Karpas-422 (cell line): ENCODE results near the gene YEATS2. TPM values are rescaled to one million over a fixed set of nuclear protein-coding genes. Genes with fewer than 3 reads are reported as not detected.
"Not testable (repeated sequence)": the region's sequence is repeated elsewhere in the genome, so short reads cannot be mapped to it uniquely, and the experiment has no call there.

ENCODE experiments used
- DNase-seq: peaks from one replicate; pipeline ENCODE4 v3.0.0-alpha.2; 2015
- H2AFZ ChIP-seq: fragments of 200-600 bp; sonication (generic); 2 replicates; pipeline ENCODE4 v1.6.1; 2014; ENCODE audit warnings: antibody characterized with exemption, low read length, mixed read lengths
- H3K27ac ChIP-seq: fragments of 200-600 bp; sonication (generic); 2 replicates; pipeline ENCODE4 v1.5.1; 2014; ENCODE audit warnings: mild to moderate bottlenecking, low read length, moderate library complexity
- H3K27me3 ChIP-seq: fragments of 200-600 bp; sonication (generic); 2 replicates; pipeline ENCODE4 v1.6.1; 2014; ENCODE audit warnings: low read length, mixed read lengths
- H3K36me3 ChIP-seq: fragments of 200-600 bp; sonication (generic); 2 replicates; pipeline ENCODE4 v1.6.1; 2014; ENCODE audit warnings: low read length, mixed read lengths; ENCODE audit not compliant: insufficient read depth
- H3K4me1 ChIP-seq: fragments of 200-600 bp; sonication (generic); 2 replicates; pipeline ENCODE4 v1.6.1; 2014; ENCODE audit warnings: mild to moderate bottlenecking, low read length, mixed read lengths
- H3K4me2 ChIP-seq: fragments of 200-600 bp; sonication (generic); 2 replicates; pipeline ENCODE4 v1.6.1; 2014; ENCODE audit warnings: low read length, low read depth, mild to moderate bottlenecking; ENCODE audit not compliant: poor library complexity, severe bottlenecking
- H3K4me3 ChIP-seq: fragments of 200-600 bp; sonication (generic); 2 replicates; pipeline ENCODE4 v1.5.1; 2014; ENCODE audit warnings: mild to moderate bottlenecking, antibody characterized with exemption, low read length, mixed read lengths
- H3K79me2 ChIP-seq: fragments of 200-600 bp; sonication (generic); 2 replicates; pipeline ENCODE4 v1.6.1; 2014; ENCODE audit warnings: mild to moderate bottlenecking, low read length, mixed read lengths
- H3K9ac ChIP-seq: fragments of 200-600 bp; sonication (generic); 2 replicates; pipeline ENCODE4 v1.6.0; 2014; ENCODE audit warnings: low read length
- H3K9me2 ChIP-seq: fragments of 200-600 bp; sonication (generic), shearing (Covaris generic); replicated peaks from 2 replicates; pipeline ENCODE4 v1.6.0; 2014; ENCODE audit warnings: mild to moderate bottlenecking, low read length, moderate library complexity; ENCODE audit not compliant: insufficient read depth
- H3K9me3 ChIP-seq: fragments of 300-700, 200-600 bp; sonication (generic); 2 replicates; pipeline ENCODE4 v1.6.1; 2014; ENCODE audit warnings: low read length, mixed read lengths
- H4K20me1 ChIP-seq: fragments of 200-600 bp; sonication (generic); 2 replicates; pipeline ENCODE4 v1.6.1; 2014; ENCODE audit warnings: mild to moderate bottlenecking, antibody characterized with exemption, low read length, low read depth; ENCODE audit not compliant: insufficient read depth
- total RNA-seq: library from RNA; depleted of rRNA; stranded (reverse); fragments of >200 nt; shearing (Covaris generic); gene quantifications from 2 replicates; pipeline ENCODE4 v1.2.3, GENCODE V29; 2014; ENCODE audit warnings: low replicate concordance

Gene YEATS2
- total RNA-seq, 1 experiment from 2014 or later, result 92.8 TPM

GRCh38 chr3:183688874-183689273, 8.7 kb upstream of the YEATS2 start:
- H3K9me2 ChIP-seq, result no peaks in the 10 kb centered on the region
- H3K9me3 ChIP-seq, result no peaks in the 10 kb centered on the region
- no peak for DNase-seq
- no peak overlapping the region for H3K4me2 ChIP-seq
- no peak overlapping the region for H3K9ac ChIP-seq
- no peaks in the 10 kb centered on the region for H4K20me1 ChIP-seq
- no peak overlapping the region for H3K4me3 ChIP-seq
- no peaks in the 10 kb centered on the region for H3K79me2 ChIP-seq
- H3K36me3 ChIP-seq, result no peaks in the 10 kb centered on the region
- no peak overlapping the region for H3K27ac ChIP-seq
- H3K27me3 ChIP-seq, result no peaks in the 10 kb centered on the region
- no peaks in the 10 kb centered on the region for H3K4me1 ChIP-seq
- no peak overlapping the region for H2AFZ ChIP-seq

DNA sequence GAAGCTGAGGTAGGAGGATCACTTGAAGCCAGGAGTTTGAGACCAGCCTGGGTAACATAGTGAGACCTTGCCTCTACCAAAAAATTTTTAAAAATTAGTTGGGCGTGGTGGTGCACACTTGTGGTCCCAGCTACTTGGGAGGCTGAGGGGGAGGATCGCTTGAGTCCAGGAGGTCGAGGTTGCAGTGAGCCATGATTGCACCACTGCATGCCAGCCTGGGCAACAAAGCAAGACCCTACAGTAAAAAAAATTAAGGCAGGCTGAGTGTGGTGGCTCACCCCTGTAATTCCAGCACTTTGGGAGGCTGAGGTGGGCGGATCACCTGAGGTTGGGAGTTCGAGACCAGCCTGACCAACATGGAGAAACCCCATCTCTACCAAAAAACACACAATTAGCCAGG, 8.0 kb upstream of the YEATS2 start:
- not testable (repeated sequence) for H3K9me3 ChIP-seq, H3K27ac ChIP-seq, H2AFZ ChIP-seq, H3K9me2 ChIP-seq, H3K9ac ChIP-seq, DNase-seq, H4K20me1 ChIP-seq, H3K79me2 ChIP-seq, H3K36me3 ChIP-seq, H3K27me3 ChIP-seq, H3K4me2 ChIP-seq, H3K4me3 ChIP-seq, H3K4me1 ChIP-seq

DNA sequence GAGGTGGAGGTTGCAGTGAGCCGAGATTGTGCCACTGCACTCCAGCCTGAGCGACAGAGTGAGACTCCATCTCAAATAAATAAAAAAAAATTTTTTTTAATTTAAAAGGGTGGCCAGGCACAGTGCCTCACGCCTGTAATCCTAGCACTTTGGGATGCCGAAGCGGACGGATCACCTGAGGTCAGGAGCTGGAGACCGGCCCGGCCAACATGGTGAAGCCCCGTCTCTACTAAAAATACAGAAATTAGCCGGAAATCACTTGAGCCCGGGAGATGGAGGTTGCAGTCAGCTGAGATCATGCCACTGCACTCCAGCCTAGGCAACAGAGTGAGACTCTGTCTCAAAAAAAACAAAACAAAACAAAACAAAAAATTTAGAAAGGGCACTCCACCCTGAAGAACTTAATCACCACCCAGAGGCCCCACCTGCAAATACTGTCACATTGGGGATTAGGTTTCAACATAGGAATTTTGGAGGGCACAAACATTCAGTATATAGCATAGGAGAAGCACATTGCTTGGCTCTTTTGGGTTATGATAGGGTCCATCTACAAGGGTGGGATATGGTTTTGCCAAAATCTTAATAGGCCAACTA, 7.1 kb upstream of the YEATS2 start:
- Histone ChIP-seq H3K9me3 (no peaks in the 10 kb centered on the region), H2AFZ (no peak overlapping the region), H3K4me1 (no peaks in the 10 kb centered on the region), H3K79me2 (no peaks in the 10 kb centered on the region), H3K36me3 (no peaks in the 10 kb centered on the region), H3K4me2 (no peak overlapping the region), H3K4me3 (no peak overlapping the region), H4K20me1 (no peaks in the 10 kb centered on the region), H3K9ac (no peak overlapping the region), H3K27me3 (no peaks in the 10 kb centered on the region), H3K9me2 (no peaks in the 10 kb centered on the region), H3K27ac (no peak overlapping the region)
- DNase-seq, result no peak

GRCh38 chr3:183692436-183692835, 5.2 kb upstream of the YEATS2 start:
- H3K9me2 ChIP-seq, result no peaks in the 10 kb centered on the region
- H3K4me3 ChIP-seq, result no peak overlapping the region
- no peaks in the 10 kb centered on the region for H3K9me3 ChIP-seq
- H4K20me1 ChIP-seq, result no peaks in the 10 kb centered on the region
- peaks cover 3% of the 10 kb centered on the region; the same call in 1 of the 2 replicates for H3K79me2 ChIP-seq
- H3K27me3 ChIP-seq, result no peaks in the 10 kb centered on the region
- DNase-seq, result no peak
- no peak overlapping the region for H3K4me2 ChIP-seq
- no peaks in the 10 kb centered on the region for H3K36me3 ChIP-seq
- H3K4me1 ChIP-seq, result peaks cover 5% of the 10 kb centered on the region
- no peak overlapping the region for H3K27ac ChIP-seq
- H2AFZ ChIP-seq, result no peak overlapping the region
- no peak overlapping the region for H3K9ac ChIP-seq

GRCh38 chr3:183695569-183696364, 1.8 kb upstream of the YEATS2 start:
- no peak overlapping the region for H3K9ac ChIP-seq
- H3K4me1 ChIP-seq, result peaks cover 19% of the 10 kb centered on the region
- no peaks in the 10 kb centered on the region; the same call in 1 of the 2 replicates for H3K36me3 ChIP-seq
- H3K79me2 ChIP-seq, result peaks cover 34% of the 10 kb centered on the region
- H3K9me2 ChIP-seq, result no peaks in the 10 kb centered on the region
- no peaks in the 10 kb centered on the region for H3K9me3 ChIP-seq
- H3K27me3 ChIP-seq, result no peaks in the 10 kb centered on the region
- H3K4me2 ChIP-seq, result no peak overlapping the region
- no peak overlapping the region for H3K4me3 ChIP-seq
- H2AFZ ChIP-seq, result no peak overlapping the region
- DNase-seq, result no peak
- H4K20me1 ChIP-seq, result peaks cover 17% of the 10 kb centered on the region
- H3K27ac ChIP-seq, result no peak overlapping the region

DNA sequence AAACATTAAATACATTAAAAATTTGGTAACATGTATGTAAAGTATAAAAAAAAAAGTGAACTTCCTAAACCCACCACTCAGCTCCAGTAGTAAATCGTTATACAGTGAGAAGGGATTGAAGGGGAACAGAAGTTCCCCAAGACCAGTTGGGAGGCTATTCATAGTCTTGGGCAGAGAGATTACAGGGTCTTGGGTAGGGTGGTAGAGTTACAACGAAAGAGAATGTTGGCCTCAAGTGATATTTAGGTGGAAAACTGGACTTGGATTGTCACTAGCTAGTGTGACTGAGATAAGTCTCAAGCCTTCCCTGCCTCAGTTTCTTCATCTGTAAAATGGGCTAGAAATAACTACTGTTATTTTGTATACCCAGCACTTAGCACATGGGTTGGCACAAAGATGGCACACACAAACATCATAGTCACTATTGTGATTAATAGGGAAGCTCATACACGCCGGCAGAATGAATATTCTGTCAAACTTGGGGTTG, 431 bp upstream of the YEATS2 start:
- no peak for DNase-seq
- Histone ChIP-seq H3K27ac (no peak overlapping the region), H3K4me1 (peaks cover 19% of the 10 kb centered on the region), H3K4me3 (peak overlapping the region; percentile 66), H2AFZ (peak overlapping the region; percentile 92), H3K36me3 (peaks cover 10% of the 10 kb centered on the region; the same call in 1 of the 2 replicates), H3K9me3 (no peaks in the 10 kb centered on the region), H3K4me2 (peak overlapping the region; percentile 74), H3K9me2 (no peaks in the 10 kb centered on the region), H3K9ac (peak overlapping the region; percentile 63), H3K27me3 (no peaks in the 10 kb centered on the region), H4K20me1 (peaks cover 28% of the 10 kb centered on the region), H3K79me2 (peaks cover 48% of the 10 kb centered on the region)

DNA sequence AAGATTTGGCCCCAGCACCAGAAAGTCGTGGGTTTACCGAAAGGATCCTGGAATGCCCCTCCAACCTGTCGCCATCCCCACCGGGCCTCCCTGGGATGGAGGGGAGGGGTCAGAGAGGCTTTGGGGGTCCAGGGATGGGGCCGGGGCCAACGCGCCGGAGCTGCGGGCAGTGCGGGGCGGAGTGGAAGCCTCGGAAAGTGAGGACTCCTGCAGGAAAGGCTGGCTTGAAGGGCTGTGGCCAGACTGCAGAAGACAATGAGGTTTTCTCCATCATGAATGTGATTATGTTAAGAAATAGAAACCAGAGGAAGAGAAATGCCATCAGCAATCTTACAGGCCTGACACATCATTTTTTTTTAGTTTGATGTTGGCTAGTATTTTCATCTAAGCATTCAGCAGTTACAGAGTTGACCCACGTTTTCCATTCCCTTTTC, 738 bp downstream of the YEATS2 start:
- Histone ChIP-seq H3K27ac (peak overlapping the region; percentile 75), H2AFZ (peak overlapping the region; percentile 27; the same call in 1 of the 2 replicates), H3K79me2 (peaks cover 60% of the 10 kb centered on the region), H4K20me1 (peaks cover 36% of the 10 kb centered on the region), H3K9ac (peak overlapping the region; percentile 95), H3K4me3 (peak overlapping the region; percentile 92), H3K36me3 (peaks cover 12% of the 10 kb centered on the region; the same call in 1 of the 2 replicates), H3K9me3 (no peaks in the 10 kb centered on the region), H3K27me3 (no peaks in the 10 kb centered on the region), H3K4me1 (peaks cover 27% of the 10 kb centered on the region), H3K4me2 (peak overlapping the region; percentile 86), H3K9me2 (no peaks in the 10 kb centered on the region)
- peak; percentile 80 for DNase-seq

DNA sequence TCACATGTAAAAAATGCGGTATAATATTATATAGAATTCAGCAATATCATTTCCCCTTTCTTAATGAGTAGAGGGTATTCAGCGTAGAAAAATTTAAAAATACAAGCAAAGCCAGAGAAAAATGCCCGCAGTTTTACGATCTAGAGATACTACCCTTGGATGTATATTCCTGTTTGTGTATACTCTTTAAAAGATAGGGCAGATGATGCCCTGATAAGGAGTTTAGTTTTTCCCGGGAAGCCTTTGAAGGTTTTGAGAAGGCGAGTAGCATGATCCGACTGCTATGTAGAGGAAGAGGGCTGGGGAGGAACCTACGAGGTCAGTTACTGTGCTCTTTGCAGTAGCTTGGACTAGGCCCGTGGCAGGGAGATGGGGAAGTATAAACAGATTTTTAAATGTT, 1.2 kb downstream of the YEATS2 start:
- peak; percentile 85 for DNase-seq
- peaks cover 30% of the 10 kb centered on the region for H3K4me1 ChIP-seq
- H3K36me3 ChIP-seq, result peaks cover 12% of the 10 kb centered on the region; the same call in 1 of the 2 replicates
- H3K27me3 ChIP-seq, result no peaks in the 10 kb centered on the region
- H3K4me3 ChIP-seq, result peak overlapping the region; percentile 92
- H3K27ac ChIP-seq, result peak overlapping the region; percentile 75
- H3K9me3 ChIP-seq, result no peaks in the 10 kb centered on the region
- no peak overlapping the region for H2AFZ ChIP-seq
- peak overlapping the region; percentile 95 for H3K9ac ChIP-seq
- H3K79me2 ChIP-seq, result peaks cover 64% of the 10 kb centered on the region
- peaks cover 39% of the 10 kb centered on the region for H4K20me1 ChIP-seq
- peak overlapping the region; percentile 86 for H3K4me2 ChIP-seq
- no peaks in the 10 kb centered on the region for H3K9me2 ChIP-seq
